Measurements from ENCODE around the gene TCAIM.
"Not testable (repeated sequence)": the region's sequence is repeated elsewhere in the genome, so short reads cannot be mapped to it uniquely, and the experiment has no call there.

Gene TCAIM

DNA sequence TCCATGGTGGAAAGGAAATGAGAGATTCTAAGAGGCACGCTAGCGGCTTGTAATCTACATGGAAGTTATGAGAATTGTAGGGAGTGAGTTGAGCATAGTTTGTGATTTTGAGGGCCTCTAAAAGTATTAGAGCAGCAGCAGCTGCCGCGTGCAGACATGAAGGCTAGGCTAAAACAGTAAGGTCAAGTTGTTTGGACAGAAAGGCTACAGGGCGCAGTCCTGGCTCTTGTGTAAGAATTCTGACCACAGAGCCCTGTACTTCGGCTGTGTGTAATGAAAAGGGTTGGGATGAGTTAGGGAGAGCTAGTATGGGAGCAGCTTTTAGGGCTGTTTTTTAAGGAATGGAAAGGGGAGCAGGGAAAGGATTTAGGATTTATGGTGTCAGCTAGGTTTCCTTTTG is 8.0 kb downstream of the TCAIM start:
- DNase-seq, result not testable (repeated sequence)

DNA sequence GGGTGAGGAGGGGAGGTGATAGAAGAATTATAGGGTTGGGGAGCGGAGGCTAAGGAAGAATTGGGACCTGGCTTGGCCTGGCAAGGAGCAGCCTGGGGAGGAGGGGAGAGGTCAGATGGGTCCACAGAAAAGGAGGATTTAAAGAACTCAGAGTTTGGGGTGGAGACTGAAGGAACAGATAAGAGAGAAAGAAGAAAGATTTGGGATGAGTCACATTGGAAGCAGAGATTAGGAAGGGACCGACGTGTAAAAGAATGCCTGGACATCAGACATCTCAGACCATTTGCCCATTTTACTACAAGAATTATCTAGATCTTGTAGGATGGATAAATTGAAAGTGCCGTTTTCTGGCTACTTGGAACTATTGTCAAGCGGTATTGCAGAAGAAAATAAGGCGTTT is 10.4 kb downstream of the TCAIM start:
- DNase-seq, result no peak

DNA sequence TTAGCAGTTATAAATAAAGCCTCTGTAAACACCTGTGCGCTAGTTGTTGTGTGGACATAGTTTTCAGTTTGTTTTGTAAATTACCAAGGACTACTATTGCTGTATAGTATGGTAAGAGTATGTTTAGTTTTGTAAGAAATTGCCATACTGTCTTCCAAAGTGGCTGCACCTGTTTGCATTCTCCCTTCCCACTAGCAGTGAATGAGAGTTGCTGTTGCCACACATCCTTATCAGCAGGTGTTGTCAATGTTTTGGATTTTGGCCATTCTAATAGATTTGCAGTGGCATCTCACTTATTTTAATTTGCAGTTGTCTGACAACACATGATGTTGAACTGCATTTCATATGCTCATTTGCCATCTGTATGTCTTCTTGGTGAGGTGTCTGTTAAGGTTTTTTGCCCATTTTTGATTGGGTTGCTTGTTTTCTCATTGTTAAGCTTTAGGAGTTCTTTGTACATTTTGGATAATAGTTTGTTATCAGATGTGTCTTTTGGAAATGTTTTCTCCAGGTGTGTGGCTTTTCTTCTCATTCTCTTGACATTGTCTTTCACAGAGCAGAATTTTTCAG is 14.9 kb downstream of the TCAIM start:
- no peak for DNase-seq

DNA sequence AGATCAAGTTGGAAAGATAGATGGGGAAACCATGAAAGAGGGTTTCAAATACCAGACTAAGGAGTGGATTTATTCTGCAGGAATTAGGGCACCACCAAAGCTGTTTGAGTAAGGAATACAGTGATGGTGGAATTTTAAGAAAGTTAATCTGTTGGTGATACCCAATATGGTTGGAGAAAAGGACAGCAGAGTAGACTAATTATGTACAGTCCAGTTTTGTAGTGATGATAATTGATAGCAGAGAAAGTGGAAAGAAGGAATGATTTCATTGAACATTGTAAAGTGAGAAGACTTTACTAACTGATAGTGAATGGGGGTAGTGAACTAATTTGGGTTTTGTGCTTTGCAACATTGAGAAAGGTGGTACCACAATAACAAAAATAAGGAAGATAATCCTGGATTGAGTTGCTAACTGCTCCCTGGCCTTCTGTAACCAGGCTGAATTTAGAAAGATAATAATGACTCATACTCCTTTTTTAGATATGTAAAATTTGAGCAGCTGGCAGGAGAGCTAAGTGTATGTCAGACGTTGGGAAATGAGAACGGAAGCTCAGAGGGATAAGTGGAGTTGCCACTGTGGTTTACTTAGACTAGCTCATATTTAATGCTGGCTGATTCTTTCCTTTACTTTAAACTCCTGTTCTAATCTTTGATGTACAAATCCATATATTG is 16.9 kb downstream of the TCAIM start:
- DNase-seq, result no peak

DNA sequence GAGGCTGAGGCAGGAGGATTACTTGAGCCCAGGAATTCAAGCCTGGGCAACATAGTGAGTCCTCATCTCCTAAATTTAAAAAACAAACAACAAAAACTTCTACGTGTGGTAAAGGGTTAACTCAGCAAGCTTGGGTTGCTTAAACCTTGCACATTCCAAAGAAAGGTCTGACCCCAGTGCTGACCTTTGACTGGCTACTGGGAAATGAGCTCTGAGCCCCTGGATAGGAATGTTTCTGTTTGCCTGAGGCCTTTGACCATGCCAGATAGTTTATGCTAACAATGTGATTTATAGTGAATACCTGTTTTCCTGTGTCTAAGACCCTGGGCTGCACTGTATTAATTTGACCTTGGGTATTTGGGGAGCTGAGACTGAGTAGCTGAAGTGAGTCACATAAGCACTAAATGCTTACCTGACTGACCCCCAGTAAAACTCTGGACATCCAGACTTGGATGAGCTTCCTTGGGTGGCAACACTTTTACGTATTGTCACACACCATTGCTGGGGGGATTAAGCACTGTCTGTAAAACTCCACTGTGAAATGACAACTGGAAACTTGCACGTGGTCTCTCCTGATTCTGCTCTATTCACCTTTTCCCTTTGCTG is 20.7 kb downstream of the TCAIM start:
- DNase-seq, result no peak

DNA sequence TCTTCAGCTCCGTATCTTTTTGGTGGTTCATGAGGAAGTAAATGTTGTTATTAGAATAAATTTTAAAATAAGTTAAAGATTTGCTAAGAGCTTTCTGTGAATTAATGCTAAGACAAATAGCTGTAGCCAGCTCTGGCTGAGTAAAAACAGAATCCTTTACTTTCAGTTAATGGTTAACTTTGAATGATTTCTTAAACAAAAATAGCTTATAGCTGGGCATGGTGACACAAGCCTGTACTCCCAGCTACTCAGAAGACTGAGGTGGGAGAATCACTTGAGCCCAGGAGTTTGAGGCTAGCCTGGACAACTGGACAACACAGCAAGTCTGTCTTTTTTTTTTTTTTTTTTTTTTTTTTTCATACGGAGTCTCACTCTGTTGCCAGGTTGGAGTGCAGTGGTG is 25.0 kb downstream of the TCAIM start:
- no peak for DNase-seq

DNA sequence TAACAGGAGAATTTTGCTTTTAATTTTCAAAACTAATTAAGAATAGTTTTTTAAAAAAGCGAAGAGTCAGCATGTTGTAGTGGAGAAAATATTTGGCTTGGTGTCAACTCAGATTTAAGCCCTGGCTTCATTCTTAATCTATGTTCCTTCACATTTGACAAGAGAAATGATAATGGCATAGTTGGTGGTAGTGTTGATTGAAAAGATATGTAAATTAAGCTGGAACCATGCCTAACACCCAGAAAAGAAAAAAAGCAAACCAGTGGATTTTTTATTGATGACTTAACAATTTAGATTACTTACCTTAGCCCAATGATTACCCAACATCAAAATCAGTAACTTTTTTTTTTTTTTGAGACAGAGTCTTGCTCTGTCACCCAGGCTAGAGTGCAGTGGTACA is 27.4 kb downstream of the TCAIM start:
- no peak for DNase-seq

DNA sequence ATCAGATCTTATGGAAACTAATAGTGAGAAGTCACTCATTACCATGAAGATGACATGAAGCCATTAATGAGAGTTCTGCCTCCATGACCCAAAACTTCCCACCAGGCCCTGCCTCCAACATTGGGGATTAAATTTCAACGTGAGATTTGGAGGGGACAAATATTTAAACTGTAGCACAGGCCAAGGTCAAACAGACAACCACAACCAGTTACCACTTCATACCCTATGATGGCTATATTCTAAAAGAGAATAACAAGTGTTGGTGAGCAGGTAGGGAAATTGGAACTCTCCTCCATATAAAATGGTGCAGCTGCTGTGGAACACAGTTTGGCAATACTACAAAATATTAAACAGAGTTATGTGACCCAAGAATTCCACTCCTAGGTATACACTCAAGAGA is 36.9 kb downstream of the TCAIM start:
- DNase-seq, result no peak

DNA sequence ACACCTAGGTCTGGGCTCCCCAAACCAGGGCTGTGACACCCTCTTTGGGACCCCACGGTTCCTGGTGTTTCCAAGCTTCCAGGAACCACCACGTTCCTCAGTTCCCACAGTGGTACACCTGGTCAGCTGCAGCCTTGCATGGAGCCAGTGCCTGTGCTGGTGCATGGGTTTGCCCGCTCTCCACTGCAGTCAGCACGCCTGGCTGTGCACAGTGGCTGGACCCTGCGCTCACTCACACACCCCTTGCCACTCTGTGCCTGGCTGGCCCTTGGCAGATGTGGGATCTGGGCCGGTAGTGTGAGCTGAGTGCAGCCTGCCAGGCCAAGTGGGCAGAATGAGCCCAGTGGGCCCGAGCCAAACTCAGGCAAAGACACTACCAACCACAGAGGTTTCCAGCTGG is 48.8 kb downstream of the TCAIM start:
- DNase-seq, result no peak

DNA sequence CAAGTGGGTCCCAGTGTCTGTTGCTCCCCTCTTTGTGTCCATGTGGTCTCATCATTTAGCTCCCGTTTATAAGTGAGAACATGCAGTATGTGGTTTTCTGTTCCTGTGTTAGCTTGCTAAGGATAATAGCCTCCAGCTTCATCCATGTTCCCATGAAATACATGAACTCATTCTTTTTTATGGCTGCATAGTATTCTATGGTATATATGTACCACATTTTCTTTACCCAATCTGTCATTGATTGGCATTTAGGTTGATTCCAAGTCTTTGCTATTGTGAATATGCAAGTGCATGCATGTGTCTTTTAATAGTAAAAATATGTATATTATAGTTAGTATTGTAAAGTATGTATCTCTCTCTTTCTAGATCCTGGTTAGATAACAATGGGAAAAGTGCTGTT is 53.9 kb downstream of the TCAIM start:
- DNase-seq, result no peak

DNA sequence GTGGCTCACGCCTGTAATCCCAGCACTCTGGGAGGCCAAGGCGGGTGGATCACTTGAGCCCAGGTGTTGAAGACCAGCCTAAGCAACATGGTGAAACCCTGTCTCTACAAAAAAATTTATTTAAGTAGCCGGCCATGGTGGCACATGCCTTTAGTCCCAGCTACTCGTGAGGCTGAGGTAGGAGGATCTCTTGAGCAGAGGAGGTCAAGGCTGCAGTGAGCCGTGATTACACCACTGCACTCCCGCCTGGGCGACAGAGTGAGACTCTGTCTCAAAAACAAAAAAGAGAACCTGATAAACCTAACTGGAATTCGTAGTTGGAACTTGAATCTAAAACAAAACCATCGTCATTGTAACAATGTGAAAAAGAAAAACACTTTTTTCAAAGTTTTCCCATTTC is 57.1 kb downstream of the TCAIM start:
- no peak for DNase-seq

DNA sequence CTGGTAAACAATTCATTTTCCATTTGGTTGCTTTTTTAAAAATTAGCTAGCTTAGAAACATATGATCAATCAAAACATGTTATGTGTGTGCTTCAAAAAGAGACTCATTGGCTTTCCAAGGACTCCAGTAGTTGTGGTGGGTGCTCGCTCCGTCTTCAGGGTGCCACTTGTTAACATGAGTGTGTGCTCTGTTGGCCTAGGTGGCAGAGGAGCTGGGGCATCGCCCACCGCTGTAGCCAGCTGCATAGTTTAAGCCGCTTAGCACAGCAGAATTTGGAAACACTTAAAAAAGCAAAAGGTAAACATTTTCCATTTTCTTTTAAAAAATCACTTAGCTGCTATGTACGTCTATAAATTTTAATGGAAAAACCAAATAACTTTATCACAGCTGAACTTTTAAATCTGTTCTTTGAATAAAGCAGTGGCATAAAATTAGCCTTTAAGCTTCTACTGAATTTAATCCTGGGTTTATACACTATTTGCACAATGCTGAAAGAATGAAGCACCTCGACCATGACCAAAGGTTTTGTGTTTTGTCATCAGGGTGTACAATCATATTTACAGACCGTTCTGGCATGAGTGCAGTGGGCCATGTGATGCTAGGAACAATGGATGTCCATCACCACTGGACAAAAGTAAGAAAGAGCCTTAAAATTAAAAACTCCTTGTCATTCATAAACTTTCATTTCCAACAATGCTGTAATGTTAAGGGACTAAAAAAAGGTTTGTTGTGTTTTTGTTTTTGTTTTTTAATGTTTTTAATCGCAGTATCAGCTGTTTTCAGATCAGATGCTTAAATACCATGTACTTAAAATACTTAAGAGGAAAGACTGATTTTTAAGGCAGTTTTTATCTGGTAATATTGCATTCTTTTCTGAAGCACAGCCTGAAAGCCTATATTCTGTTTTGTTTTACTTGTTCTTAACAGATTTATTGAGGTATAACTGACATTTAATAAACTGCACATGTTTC is 57.9 kb downstream of the TCAIM start:
- DNase-seq, result no peak

DNA sequence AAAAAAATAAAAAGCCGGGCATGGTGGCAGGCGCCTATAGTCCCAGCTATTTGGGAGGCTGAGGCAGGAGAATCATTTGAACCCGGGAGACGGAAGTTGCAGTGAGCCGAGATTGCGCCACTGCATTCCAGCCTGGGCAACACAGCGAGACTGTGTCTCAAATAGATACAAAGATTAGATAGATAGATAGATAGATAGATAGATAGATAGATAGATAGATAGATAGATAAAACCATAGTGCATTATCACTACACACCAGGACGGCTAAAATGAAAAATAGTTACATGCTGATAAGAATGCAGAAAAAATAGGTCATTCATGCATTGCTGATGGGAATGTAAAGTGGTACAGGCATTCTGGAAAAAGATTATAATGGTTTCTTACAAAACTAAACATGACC is 59.7 kb downstream of the TCAIM start:
- not testable (repeated sequence) for DNase-seq

DNA sequence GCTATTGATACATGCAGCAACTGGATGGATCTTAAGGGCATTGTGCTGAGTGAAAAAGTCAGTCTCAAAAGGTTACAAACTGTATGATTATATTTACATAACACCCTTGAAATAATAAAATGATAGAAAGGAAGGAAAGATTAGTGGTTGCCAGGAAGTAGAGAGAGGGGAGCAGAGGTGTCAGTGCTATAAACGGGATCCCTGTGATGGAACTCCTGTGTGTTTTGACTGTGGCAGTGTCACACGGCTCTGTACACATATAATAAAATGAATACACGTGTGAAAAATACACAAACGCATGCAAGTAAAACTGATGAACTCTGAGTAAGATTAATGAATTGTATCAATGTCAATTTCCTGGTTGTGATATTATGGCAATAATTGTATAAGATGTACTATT is 60.3 kb downstream of the TCAIM start:
- no peak for DNase-seq

DNA sequence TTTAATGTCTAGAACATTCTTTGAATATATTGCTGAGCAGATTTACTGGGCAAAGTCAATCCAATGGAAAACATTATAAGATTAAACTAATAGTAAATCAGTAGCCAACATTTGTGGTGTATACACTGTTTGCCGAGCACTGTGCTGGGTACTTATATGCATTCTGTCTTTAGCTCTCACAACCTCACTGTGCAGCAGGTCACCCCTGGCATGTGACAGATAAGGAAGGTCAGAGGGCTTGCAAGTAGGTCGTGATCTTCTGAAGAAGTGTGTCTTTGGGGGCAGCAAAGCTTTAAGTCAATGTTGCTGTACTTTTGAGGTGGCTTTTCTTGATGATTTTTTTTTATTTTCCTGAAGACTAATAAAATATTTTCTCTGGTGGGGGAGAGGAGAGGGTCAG is 62.2 kb downstream of the TCAIM start:
- DNase-seq, result no peak

DNA sequence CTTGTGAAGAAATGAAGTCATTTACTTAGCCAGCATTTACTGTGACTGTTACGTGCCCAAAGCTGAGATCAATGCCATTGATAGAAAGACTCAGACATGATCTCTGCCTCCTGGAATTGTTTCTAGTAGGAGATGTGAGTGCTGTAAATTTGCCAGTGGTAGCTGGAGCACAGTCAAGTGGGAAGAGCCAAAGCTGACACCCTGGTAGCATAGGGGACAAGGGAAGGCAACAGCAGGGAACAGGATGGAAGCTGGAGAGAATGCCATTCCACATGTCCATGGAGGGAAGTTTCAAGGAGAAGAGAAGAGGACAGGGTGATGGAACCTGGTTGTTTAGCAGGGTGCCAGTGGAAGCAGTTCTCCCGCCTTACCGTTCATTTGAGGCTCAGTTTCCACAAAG is 64.0 kb downstream of the TCAIM start:
- no peak for DNase-seq

DNA sequence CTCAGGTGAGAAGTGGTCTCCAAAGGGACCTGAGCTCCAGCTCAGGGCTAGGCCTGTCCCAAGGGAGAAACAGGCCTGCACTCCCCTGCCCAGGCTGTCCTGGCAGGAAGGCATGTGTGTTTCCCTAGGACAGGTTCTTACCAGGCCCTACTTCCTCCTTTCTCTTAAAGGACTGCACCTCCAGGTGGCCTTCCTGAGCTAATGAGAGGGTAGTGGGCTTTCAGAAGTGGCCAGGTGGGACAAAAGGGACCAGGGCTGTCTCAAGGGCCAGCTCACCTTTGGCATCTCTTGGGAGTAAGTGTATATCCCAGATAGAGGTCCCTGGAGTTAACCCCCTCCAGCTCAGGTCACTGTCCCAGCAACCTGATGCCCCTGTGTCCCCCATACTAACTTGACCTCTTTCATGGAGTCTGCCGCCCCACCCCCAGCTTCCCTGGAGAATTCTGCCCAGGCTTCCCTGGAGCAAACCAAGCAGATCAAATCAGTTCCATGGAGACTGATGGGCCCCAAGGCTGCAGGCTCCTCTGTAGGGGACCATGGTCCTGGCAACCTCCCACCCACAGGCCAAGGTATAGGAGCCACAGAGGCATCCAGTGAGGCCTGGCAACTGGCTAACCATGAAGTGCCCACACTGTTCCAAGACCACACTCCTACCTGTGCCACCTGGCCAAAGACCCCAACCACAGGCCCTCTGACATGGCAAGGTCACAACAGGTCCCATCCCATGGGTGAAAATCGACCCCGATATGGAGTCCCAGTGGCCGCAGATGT is 71.3 kb downstream of the TCAIM start:
- DNase-seq, result no peak

DNA sequence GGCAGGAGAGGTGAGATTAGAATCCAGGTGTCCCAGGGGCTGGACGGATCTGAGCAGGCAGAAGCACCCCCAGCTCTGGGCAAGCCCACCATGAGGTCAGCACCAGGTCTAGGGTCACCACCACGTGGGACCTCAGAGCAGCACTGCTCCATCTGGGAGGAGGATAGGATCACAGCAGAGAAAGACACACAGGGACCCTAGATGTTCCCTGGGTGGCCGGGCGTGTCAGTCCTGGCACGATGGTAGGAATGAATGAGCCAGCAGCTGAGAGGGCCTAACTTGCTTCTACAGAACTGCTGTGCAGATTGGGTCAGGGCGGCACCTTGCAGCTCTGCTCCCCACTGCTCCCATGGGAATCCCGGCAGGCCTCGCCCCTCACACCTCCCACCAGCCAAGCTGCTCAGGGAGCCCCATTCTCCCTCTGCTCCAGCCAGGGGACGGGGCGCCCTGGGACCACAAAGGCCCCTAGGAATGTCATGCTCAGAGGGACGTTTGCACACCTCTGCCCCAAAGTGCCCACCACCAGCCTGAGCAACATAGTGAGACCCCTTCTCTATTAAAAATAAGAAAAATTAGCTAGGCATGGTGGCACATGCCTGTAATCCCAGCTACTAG is 72.6 kb downstream of the TCAIM start:
- DNase-seq, result no peak

DNA sequence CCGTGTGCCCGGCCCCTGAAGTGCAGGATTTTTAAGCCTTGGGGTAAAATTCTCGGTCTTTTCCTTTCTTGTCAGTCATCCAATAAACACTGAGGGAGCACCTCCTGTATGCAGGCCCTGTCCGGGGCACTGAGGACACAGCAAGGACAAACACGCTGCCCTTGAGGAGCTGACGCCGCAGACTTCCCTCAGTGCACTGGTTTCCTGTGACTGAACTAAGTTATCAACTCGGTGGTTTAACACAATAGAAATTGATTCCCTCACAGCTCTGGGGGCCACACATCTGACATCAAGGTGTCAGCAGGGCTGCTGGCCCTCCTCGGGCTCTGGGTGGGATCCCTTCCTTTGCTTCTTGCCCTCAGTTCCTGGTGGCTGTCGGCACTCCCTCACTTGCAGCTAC is 73.8 kb downstream of the TCAIM start:
- DNase-seq, result no peak

DNA sequence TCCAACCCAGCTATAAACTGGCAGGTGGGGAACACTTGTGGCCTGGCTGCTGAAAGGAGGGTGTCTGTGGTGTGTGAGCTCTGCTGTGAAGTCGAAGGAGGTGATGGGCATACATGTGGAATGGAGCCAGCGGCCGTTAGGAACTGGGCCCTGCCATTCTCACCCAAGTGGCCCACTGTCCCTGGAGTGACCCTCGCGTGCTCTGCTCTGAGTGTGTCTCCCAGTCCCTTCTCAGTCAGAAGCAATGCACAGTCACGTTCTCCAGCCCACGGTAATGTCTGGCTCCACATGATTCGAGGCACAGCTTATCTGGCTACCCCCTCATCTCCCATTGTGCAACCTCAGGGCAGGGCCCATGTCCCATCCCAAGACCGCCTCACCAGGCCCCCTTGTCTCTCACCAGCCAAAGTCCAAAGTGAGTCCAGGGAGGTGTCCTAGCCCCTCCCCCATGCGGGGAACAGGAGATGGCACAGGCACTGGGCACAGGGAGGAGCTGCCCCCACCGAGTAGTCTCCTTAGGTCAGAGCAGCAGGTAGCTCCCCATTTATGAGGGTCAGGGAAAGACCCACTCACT is 76.0 kb downstream of the TCAIM start:
- no peak for DNase-seq

DNA sequence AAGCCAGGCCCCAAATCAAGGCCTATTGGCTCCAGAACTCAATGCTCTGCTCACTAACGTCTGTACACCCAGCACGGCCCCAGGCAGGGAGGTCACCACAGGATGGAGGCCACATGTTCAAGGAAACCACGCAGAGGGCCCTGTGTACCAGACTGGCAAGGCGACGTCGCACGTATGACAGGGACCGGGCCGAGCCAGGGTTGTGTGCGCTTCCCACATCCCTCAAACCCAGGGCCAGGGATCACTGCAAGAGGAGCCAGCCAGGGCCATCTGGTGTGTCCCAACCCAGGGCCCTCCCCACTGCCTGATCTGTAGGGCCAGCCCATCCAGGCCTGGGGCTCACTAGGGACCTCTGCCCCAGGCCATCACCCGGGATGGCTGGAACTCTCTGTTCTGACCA is 76.9 kb downstream of the TCAIM start:
- DNase-seq, result no peak

Measured in RPMI8226 (cell line).